Measurements from ENCODE around the gene ABHD4.
"Not testable (repeated sequence)": the region's sequence is repeated elsewhere in the genome, so short reads cannot be mapped to it uniquely, and the experiment has no call there.

The ABHD4 gene

DNA sequence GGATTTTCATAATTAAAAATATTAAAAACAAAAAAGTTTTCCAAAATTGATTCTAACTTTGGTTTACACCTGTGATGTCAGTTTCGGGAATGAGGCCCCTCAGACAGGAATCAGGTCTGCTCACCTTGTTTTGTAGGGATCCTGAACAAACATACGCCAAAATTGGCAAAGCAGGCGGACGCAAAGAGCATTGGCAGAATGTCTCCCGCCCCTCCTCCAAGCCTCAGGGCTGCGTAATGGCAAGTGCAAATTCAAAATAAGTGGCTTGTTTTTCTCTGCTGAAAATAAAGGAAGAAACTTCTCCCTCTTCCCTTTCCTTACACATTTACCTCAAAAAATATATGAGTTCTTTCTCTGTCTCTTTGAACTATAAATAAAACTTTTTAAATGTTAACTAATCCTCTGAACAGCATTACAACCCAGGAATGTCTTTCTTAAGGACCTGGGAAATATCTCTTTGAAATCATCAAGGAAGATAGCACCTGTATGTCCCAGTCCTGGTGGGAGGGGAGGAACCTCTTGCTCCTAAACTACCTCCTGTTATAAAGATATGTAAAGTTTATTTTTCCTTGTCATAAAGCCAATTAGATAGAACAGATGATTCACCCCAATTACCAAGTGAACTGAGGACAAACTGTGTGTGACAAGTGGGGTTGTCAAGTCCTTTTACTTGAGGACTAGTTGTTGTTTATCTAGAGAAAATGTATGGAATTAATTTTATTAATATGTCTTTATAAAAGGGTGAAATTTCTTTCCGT is 29.6 kb downstream of the ABHD4 start:
- DNase-seq: no peak

GRCh38 chr14:22629361-22629760 is 31.3 kb downstream of the ABHD4 start:
- no peak for DNase-seq

DNA sequence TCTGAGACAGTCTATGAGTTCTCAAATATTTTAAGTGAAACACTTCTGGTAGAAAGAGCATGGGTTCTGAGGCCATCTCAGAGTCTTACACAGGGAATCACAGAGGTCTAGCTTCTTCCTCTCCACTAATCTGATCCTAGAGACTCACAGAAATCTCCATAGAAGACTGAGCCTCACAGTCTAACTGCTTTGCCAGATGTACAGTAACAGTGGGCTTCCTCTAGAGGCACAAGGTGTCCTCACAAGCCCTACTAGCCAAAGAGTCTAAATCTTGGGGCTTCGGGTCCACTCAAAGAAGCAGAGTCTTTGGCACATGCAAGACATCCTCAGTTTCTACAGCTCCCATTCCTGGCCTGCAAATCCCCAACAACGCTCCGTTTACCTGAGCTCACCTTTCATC is 32.0 kb downstream of the ABHD4 start:
- DNase-seq: no peak

DNA sequence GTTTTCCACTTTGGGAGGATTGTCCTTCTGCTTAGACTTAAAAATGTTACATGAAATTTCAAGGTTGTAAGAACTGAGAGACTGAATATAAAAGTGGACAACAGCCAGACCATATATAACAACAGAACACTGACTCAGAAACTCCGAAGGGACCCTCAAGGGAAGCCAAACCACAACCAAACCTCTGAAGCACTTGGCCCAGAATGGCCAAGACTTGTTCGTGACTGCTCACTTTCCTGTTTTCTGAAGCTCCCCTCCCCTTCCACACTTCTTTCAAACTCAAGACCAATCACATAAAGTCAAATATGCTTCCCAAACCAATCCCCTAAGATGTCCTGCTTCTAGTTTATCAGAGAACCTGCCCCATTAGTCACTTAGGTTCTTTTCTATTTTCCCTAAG is 32.4 kb downstream of the ABHD4 start:
- no peak for DNase-seq

- DNase-seq: no peak
These were observed 36.3 kb downstream of the ABHD4 start for GRCh38 chr14:22634233-22634900.

DNA sequence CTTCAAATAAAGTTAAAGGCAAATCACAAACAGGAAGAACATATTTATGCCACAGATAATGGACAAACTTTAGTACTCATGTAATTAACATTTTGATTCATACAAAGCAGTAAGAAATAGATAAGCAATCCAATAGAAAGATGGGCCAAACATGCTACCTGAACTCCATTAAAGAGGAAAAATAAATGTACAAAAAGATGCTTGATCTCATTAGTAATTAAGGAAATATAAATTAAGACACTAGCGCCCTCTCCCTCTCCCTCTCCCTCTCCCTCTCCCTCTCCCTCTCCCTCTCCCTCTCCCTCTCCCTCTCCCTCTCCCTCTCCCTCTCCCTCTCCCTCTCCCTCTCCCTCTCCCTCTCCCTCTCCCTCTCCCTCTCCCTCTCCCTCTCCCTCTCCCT is 37.9 kb downstream of the ABHD4 start:
- DNase-seq: not testable (repeated sequence)

DNA sequence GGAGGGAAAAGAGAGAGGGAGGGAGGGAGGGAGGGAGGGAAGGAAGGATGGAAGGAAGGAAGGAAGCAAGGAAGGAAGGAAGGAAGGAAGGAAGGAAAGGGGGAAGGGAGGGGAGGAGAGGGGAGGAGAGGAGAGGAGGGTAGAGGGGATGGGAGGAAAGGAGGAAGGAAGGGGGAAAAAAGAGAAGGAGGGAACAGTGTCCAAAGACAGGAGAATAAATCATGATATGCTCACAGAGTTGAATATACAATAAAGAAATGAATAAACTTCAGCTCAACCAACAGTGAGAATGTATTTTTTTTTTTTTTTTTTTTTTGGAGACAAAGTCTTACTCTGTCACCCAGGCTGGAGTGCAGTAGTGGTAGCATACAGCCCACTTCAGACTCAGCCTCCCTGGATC is 42.1 kb downstream of the ABHD4 start:
- DNase-seq: no peak

- DNase-seq: no peak
These were observed 43.7 kb downstream of the ABHD4 start for GRCh38 chr14:22641846-22642245.

GRCh38 chr14:22644305-22644635 is 46.2 kb downstream of the ABHD4 start, which contains the start of gene OR6J1:
OR6J1 (minus strand) TSS chr14:22644352; CDS start chr14:22634811, 9,541 bp downstream.
- no peak for DNase-seq

GRCh38 chr14:22646570-22647254 is 48.6 kb downstream of the ABHD4 start:
- DNase-seq: no peak

- DNase-seq: no peak
These were observed 50.4 kb downstream of the ABHD4 start for GRCh38 chr14:22648506-22648905.

DNA sequence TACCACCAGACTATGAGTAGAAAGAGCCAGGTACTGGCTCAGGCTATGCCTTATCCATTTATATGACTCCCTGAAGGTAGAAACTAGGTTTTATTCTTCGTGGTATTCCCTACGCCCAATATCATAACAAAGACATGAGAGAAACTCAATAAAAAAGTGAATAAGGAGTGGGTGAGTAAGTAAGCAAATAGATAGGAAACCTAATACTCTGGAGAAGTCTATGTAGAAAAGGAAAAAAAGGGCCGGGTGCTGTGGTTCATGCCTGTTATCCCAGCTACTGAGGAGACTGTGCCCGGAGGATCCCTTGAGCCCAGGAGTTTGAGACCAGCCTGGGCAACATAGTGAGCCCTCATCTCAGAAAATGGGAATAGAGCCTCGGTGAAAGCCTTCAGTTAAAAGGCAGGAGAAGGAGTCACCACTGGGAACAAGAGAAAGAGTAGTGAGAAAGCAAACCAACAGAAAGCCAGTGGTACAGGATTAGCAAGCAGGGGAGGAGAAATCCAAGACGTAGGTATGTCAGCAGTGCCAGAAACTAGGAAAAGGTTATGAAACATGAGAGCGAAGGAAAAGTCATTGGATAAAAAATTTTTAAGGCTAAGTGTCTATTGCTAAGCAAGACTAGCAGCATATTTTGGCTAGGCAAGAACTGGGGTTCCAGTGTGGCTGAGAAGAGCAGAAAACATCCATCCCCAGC is 52.1 kb downstream of the ABHD4 start:
- no peak for DNase-seq

GRCh38 chr14:22650960-22651521 is 52.9 kb downstream of the ABHD4 start:
- DNase-seq: no peak

DNA sequence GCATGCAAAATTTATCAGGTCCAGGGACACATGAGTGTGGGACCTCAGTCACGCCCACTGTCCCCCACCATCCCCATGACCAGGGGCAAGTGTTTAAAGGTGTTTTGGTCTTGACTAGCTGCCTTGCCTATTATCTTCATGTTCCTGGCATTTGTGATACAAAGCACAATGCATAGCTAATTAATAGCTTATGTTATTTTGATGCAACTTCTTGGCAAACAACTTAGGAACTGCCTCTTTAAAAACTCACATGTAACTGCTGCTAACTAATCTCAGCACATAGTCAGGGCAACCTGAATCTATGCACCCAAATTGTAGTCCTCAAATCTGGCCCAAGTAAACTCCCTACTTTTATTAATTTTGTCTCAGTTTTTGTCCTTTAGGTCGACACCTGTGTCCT is 53.5 kb downstream of the ABHD4 start:
- no peak for DNase-seq

DNA sequence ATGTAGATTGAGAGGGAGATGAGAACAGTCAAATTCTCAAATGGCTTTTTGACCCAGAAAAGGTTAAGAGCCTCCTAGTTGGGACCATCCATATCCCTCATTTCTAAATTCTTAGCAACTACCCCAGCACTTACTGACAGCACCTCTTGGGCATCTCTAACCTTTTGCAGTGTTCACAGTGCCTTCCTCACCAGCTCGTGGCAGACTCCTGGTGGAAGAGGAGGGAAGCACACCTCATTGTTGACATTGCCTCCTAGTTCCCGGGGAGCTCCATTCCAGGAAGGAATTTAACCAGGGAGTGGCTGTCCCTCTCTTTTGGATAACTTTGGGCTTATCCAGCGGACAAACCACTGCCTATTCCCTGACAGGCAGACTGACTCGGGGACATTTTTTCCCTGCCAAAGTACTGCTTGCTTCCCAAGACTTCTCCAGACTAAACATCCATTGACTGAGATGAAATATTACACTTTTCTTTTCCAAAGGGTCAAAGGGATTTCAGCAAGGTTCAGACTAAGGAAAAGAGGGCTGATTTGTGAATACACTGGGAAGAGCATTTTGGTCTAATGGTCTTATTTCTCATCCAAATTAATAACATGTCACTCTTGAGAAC is 55.0 kb downstream of the ABHD4 start:
- peak; percentile 61 for DNase-seq

GRCh38 chr14:22656226-22656625 is 58.1 kb downstream of the ABHD4 start:
- no peak for DNase-seq

- no peak for DNase-seq
These were observed 59.0 kb downstream of the ABHD4 start for GRCh38 chr14:22656945-22657731.

DNA sequence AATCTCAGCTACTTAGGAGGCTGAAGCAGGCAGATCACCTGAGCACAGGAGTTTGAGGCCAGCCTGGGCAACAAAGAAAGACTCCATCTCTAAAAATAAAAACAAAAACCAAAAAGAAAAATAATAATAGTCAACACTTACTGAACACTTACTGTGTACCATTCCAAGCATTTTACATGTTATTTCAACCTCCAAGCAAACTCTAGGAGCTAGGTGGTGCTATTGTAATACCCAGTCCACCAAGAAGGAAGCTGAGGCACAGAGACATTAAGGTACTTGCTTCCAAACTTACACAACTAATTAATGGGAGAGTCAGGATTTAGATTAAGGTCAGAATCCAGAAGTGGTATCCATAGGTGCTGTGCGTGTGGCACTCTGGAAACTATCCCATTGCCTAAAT is 59.8 kb downstream of the ABHD4 start:
- no peak for DNase-seq

DNA sequence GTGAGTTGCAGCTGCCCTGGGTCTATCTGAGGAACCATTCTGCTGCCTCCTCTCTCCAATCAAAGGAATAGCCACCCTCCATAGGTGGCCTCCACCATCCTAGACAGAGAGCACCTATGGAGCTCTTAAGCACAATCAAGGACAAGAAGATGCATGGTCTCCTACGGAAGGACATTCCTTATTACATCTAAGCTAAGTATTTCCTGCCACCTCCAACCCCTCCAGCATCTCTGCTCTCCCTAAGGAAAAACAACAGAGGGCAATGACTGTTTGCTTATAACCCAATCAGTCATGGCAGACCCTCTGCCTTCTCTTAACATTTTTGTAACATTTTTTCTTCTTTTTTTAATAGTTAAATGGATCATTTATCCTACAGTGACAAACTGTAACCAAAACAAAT is 60.8 kb downstream of the ABHD4 start:
- no peak for DNase-seq

- no peak for DNase-seq
These were observed 62.6 kb downstream of the ABHD4 start for GRCh38 chr14:22660654-22661053.
